ENCODE measurements around the gene ABCC1.
"Not testable (repeated sequence)": the region's sequence is repeated elsewhere in the genome, so short reads cannot be mapped to it uniquely, and the experiment has no call there.

The ABCC1 gene

DNA sequence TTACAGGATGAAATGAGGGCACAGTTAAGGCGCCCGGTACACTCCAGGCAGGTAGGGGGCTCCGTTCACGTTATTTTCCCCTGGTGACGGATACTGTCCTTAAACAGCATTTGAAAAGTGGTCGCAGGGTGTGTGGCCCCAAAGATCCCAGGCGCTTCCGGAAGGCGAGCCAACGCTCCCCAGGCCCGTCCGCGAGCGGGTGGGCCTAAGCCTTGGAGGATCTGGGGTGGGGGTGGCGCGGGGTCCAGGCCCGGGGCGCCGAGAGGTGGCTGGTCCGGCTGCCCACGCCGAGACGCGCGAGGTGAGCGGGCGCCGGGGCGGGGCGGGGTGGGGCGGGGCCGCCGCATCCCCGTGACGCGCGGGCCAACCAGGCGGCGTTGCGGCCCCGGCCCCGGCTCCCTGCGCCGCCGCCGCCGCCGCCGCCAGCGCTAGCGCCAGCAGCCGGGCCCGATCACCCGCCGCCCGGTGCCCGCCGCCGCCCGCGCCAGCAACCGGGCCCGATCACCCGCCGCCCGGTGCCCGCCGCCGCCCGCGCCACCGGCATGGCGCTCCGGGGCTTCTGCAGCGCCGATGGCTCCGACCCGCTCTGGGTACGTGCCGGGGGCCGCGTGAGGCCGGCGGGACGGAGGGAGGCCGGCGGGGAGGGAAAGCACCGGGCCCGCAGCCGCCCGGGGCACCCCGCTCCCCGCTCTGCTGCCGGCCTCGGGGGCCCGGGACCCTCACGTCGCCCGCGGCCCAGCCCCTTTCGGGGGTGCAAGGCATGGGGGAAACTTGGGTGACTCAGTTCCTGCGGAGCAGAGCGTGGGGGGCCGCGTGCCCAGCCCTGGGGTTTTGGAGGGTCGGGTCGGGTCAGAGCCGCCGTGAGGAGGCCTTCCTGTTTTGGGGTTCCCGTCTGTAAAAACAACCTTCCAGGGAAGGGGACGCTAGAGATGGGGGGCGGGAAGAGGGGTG, at the start of gene ABCC1:
Gene ABCC1, plus strand, starts transcription at position 407 of the 951 bp plus-strand sequence. Its CDS starts 136 bp downstream, at position 543.
- peak; percentile 62 for DNase-seq (ENCODE audit: insufficient read length, low spot score)
- no peak for FAIRE-seq

DNA sequence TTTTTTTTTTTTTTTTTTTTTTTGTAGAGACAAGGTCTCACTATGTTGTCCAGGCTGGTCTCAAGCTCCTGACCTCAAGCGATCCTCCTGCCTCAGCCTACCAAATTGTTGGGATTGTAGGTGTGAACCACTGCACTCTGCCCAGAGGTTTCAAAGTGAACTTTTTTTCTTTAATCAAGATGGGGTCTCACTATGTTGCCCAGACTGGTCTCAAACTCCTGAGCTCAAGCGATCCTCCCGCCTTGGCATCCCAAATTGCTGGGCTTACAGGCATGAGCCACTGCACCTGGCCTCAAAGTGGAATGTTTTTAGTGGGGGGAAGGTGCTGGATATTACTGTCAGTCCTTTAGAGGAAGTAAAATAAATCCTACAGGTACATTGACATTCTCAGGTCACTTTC, 49.1 kb upstream of the ABCC1 start:
- FAIRE-seq (no peak), DNase-seq (ENCODE audit: insufficient read length, low spot score) (no peak)

DNA sequence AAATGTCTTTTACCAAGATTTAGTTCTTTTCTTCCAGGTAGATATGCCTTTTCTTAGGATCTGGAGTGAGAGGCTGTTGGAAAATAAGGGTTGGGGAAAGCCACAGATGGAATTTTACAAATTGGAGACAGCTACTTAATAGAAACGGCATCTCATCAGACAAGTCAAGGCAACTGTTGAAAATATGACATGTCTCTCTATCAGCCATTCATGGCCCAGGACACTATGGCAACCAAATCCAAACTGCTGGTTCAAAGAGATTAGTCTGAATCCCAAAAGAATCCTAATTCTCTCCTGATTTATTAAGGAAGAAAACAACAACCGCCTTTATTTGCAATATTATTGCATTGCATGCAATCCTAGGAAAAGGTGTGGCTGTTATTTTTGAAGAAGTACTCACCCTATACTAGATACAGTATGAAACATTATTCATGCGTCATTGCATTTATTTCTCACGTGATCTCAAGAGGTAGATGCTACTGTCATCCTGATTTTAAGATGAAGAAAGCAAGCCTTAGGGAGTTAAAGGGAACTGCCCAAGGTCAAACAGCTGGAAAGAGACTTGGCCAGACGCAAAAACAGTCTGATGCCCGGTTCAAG, 48.4 kb upstream of the ABCC1 start:
- FAIRE-seq (no peak), DNase-seq (ENCODE audit: insufficient read length, low spot score) (no peak)

DNA sequence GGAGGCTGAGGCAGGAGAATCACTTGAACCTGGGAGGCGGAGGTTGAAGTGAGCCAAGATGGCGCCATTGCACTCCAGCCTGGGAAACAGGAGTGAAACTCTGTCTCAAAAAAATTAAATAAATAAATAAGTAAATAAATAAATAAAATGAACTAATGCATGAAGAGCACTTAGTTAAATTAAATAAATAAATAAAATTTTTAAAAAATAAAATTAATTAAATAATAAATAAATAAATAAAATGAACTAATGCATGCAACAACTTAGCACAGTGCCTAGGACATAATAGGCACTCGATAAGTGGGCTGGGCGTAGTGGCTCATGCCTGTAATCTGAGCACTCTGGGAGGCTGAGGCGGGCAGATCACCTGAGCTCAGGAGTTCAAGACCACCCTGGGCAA, 45.5 kb upstream of the ABCC1 start:
- no peak for DNase-seq (ENCODE audit: insufficient read length, low spot score)
- FAIRE-seq: no peak

DNA sequence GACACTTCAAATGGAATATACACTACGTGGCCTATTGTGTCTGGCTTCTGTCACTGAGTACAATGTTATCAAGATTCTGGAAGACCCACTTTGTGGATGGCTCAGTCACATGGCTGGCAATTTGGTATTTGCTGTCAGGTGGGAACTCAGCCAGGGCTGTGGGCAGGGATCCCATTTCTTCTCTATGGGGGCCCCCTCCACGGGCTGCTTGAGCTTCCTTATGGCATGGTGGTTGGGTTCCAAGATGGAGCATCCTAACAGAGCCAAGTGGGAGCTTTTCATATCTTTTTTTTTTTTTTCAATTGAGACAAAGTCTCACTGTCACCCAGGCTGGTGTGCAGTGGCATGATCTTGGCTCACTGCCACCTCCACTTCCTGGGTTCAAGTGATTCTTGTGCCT, 43.0 kb upstream of the ABCC1 start:
- no peak for FAIRE-seq

DNA sequence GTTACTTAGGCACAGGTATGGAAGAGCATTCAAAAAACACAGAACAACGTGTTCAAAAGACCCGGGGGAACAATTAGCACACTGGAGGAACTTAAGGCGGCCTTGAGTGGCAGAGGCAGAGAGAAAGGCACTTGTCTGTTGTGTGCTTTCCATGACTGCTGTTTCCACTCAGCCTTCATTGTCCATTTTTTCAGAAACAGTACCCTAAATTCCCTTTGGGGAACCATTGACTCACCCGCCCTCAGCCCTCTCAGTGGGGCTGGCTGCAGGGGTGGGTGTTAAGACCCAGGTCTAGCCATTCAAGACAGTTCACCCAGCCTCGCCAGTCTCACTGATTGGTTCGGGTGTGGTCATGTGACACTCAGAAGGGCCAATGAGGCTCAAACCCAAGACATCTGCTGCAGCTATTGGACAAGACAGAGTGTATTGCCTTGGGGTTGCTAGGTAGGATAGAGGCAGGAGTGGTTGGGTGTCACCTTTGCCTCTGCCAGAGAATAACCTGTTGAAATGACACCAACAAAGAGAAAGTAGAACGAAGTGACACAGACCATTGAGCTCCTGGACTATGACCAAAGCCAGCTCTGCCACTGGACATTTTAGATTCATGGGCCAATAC, 41.4 kb upstream of the ABCC1 start:
- FAIRE-seq (no peak), DNase-seq (ENCODE audit: insufficient read length, low spot score) (peak; percentile 56)

More for the DNA sequence above, 43.0 kb upstream of the ABCC1 start:
- no peak for DNase-seq (ENCODE audit: insufficient read length, low spot score)

DNA sequence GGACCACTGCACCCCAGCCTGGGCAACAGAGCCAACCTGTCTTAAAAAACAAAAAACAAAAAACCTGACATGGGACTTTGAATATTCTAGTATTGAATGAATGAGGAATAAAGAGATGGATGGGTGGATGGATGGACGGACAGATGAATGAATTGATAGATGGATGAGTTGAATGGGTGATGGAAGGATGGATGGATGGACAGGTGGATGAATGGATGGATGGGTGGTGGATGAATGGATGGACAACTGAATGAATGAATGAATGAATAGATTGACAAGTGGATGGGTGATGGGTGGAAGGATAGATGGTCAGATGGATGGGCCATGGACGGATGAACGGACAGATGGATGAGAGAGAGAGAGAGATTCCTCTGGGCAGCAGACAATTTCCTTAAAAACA, 38.2 kb upstream of the ABCC1 start:
- FAIRE-seq (no peak), DNase-seq (ENCODE audit: insufficient read length, low spot score) (no peak)

DNA sequence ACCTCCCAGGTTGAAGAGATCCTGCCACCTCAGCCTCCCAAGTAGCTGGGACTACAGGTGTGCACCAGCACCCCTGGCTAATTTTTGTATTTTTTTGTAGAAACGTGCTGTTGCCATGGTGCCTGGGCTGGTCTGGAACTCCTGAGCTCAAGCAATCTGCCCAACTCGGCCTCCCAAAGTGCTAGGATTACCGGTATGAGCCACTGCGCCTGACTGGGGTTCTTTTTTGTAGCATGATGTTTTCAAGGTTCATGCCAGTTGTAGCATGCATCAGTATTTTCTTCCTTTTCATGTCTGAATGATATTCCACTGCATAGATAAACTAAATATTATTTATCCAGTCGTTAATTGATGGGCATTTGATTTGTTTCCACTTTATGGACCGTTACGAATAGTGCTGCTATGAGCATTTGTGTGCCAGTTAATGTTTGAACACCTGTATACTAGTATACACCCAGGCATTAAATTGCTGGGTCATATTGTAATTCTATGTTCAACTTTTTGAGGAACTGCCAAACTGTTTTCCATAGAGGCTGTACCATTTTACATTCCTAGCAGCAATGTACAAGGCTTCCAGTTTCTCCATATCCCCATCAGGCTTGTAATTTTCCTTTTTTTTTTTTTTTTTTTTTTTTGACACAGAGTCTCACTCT, 36.2 kb upstream of the ABCC1 start:
- FAIRE-seq (no peak), DNase-seq (ENCODE audit: insufficient read length, low spot score) (no peak)

DNA sequence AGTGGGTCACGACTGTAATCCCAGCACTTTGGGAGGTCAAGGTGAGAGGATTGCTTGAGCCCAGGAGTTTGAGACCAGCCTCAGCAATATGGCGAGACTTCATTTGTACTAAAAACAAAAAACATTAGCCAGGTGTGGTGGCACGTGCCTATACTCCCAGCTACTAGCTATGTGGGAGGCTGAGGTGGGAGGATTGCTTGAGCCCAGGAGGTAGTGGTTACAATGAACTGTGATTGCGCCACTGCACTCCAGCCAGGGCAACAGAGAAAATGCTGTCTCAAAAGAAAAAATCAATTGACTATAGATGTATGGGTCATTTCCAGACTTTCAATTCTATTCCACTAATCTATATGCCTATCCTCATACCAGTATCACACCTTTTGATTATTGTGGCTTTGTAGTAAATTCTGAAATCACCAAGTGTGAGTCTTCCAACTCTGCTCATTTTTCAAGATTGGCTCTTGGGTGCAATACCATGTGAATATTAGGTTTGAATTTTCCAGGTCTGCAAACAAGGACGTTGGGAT, 33.8 kb upstream of the ABCC1 start:
- no peak for FAIRE-seq
- no peak for DNase-seq (ENCODE audit: insufficient read length, low spot score)

DNA sequence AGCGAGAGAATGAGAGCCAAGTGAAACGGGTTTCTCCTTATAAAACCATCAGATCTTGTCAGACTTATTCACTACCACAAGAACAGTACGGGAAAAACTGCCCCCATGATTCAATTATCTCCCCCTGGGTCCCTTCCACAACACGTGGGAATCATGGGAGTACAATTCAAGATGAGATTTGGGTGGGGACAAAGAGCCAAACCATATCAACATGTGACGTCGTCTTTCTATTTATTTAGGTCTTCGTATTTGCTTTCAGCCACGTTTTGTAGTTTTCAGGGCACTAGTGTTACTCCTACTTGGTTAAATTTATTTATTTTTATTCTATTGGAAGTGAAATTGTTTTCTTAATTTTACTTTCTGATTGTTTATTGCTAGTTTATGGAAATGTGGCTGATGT, 33.1 kb upstream of the ABCC1 start:
- FAIRE-seq (no peak), DNase-seq (ENCODE audit: insufficient read length, low spot score) (no peak)

DNA sequence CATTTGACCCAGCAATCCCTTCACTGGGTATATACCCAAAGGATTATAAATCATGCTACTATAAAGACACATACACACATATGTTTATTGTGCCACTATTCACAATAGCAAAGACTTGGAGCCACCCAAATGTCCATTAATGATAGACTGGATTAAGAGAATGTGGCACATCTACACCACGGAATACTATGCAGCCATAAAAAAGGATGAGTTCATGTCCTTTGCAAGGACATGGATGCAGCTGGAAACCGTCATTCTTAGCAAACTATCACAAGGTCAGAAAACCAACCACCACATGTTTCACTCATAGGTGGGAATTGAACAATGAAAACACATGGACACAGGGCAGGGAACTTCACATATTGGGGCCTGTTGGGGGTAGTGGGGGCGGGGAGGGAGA, 31.1 kb upstream of the ABCC1 start:
- not testable (repeated sequence) for FAIRE-seq; DNase-seq (ENCODE audit: insufficient read length, low spot score)

DNA sequence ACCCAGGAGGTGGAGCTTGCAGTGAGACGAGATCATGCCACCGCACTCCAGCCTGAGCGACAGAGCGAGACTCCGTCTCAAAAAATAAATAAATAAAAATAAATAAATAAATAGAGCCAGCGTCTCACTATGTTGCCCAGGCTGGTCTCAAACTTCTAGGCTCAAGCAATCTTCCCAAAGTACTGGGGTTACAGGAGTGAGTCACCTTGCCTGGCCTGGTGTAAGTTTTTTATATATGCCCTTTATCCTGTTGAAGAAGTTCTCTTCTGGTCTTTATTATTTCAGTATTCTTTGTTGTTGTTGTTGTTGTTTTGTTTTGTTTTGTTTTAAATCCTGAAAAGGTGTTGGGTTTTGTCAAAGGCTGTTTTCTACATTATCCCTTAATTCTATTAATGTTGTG, 30.1 kb upstream of the ABCC1 start:
- FAIRE-seq (no peak), DNase-seq (ENCODE audit: insufficient read length, low spot score) (no peak)

DNA sequence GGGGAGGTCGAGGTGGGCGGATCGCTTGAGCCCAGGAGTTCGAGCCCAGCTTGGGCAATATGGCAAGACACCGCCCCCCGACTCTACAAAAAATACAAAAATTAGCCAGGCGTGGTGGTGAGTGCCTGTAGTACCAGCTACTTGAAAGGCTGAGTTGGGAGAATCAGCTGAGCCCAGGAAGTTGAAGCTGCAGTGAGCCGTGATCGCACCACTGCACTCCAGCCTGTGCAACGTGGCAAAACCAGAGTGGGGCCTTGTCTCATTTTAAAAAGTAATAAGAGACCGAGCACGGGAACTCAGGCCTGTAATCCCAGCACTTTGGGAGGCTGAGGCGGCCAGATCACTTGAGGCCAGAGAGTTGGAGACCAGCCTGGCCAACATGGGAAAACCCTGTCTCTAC, 24.4 kb upstream of the ABCC1 start:
- no peak for DNase-seq (ENCODE audit: insufficient read length, low spot score)
- no peak for FAIRE-seq

DNA sequence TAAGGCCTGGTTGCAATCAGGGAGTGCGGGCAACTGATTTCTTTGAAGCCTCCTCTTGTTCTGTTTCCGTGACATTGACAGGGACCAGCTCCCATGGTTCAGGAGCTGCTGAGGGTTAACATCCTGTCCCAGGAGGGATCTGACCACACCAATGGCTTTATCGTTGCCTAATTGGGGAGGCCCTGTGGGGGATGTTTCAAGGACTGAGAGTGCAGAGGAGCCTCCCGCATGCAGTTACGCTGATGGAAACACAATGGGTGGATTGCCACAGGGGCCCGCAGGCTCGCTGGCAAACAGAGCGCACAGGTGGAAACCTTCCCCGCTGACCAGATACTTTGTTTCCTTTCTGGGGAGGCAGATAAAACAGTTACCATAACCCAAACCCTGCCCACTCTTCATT, 23.8 kb upstream of the ABCC1 start:
- no peak for FAIRE-seq
- no peak for DNase-seq (ENCODE audit: insufficient read length, low spot score)

DNA sequence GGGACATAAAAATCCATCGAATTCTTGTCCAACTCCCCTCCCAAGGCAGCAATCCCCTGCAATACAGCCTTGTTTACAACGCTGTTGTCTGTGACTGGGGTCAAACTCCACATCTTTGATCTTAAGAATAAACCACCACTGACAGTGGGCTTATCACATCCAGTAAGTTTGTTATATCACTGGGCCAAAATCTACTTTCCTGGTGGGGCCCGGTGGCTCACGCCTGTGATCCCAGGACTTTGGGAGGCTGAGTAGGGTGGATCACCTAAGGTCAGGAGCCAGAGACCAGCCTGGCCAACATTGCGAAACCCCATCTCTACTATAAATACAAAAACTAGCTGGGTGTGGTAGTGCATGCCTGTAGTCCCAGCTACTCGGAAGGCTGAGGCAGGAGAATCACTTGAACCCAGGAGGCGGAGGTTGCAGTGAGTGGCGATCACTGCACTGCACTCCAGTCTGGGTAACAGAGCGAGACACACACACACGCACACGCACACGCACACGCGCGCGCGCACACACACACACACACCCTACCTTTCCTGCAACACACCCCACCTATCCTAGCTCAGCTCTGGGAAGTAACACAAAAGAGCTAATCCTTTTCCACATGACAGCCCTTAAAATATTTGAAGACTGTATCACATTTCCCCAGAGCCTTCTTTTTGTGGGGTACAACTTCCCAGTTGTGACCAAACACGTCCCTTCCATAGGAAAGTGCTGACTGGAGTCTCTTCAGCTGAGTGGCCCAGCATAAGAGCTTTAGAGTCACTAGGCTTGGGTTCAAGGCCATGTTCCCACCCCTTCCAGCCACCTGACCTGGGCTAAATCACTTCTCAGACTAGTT, 20.9 kb upstream of the ABCC1 start:
- DNase-seq (ENCODE audit: insufficient read length, low spot score) (no peak), FAIRE-seq (no peak)

DNA sequence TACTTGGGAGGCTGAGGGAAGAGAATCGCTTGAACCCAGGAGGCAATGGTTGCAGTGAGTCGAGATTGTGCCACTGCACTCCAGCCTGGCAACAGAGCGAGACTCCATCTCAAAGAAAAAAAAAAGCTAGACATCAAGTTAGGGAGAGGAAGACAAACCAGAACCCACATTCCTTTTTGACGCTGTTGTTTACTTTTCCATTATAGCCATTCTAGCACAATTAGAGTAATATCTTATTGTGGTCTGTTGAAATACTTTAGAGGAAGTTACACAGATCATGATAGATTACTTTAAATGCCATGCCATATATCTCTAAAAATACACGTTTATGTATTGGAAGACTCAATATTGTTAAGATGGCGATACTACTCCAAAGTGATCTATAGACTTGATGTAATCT, 16.5 kb upstream of the ABCC1 start:
- DNase-seq (ENCODE audit: insufficient read length, low spot score) (no peak), FAIRE-seq (no peak)

DNA sequence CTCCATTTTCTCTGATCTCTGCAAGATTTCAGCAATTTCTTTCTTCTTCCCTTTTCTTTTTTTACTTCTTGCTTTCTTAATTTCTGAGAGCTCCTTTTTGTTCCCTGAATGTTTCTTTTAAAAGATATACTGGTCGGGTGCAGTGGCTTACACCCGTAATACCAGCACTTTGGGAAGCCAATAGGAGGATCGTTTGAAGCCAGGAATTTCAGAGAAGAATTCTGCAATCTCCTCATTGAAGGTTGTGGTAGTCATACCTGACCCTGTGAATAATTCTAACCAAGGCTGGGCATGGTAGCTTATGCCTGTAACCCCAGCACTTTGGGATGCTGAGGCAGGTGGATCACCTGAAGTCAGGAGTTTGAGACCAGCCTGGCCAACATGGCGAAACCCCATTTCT, 15.6 kb upstream of the ABCC1 start:
- no peak for DNase-seq (ENCODE audit: insufficient read length, low spot score)
- FAIRE-seq: no peak

DNA sequence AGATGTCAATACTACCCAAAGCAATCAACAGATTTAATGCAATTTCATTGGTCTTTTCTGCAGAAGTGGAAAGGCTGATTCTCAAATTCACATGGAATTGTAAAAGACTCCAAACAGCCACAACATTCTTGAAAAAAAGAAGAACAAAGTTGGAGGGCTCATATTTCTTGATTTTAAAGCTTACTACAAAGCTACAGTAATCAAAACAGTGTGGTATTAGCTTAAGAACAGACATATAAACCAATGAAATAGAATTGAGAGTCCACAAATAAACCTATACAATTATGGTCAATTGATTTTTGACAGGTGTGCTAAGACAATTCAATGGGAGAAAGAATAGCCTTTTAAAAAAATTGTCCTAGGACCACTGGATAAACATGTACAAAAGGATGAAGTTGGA, 14.4 kb upstream of the ABCC1 start:
- DNase-seq (ENCODE audit: insufficient read length, low spot score): no peak
- FAIRE-seq: no peak

DNA sequence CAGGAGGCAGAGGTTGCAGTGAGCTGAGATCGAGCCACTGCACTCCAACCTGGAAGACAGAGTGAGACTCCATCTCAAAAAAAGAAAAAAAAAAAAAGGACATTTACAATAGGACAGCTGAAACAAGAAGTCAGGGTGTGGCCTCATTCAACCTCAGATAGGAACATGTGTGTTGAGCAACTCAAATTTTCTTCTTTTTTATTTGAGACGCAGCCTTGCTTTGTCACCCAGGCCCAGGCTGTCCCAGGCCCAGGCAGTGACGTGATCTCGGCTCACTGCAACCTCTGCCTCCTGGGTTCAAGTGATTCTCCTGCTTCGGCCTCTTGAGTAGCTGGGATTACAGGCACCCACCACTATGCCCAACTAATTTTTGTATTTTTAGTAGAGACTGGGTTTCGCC, 12.6 kb upstream of the ABCC1 start:
- FAIRE-seq; DNase-seq (ENCODE audit: insufficient read length, low spot score): not testable (repeated sequence)
